Neural cell (in vitro differentiated cells): ENCODE measurements around the gene OR11A1. TPM values are rescaled to one million over a fixed set of nuclear protein-coding genes. Genes with fewer than 3 reads are reported as not detected.

ENCODE experiments used
- H2AFZ ChIP-seq: fragments of 200-600, 300-800 bp; sonication (generic), shearing (Covaris generic); 2 replicates; pipeline ENCODE4 v1.6.0; 2014; ENCODE audit warnings: low read depth, mild to moderate bottlenecking, antibody characterized with exemption, low read length, moderate library complexity
- H3F3A ChIP-seq: fragments of 200-600 bp; shearing (Covaris generic); 2 replicates; pipeline ENCODE4 v1.6.1; 2016; ENCODE audit warnings: mild to moderate bottlenecking, moderate library complexity, mixed read lengths, antibody characterized with exemption, low read length; ENCODE audit not compliant: insufficient read depth, poor library complexity, severe bottlenecking
- H3K27ac ChIP-seq: fragments of 200-600, 300-800 bp; sonication (generic), shearing (Covaris generic); 2 replicates; pipeline ENCODE4 v1.5.1; 2014; ENCODE audit warnings: mild to moderate bottlenecking, low read length, moderate library complexity
- H3K27me3 ChIP-seq: fragments of 300-800, 200-600 bp; sonication (generic), shearing (Covaris generic); 2 replicates; pipeline ENCODE4 v1.6.0; 2014; ENCODE audit warnings: mild to moderate bottlenecking, low read depth, low read length, moderate library complexity; ENCODE audit not compliant: insufficient read depth
- H3K36me3 ChIP-seq: fragments of 300-800, 200-600 bp; sonication (generic), shearing (Covaris generic); 2 replicates; pipeline ENCODE4 v1.5.1; 2014; ENCODE audit warnings: mild to moderate bottlenecking, antibody characterized with exemption, low read length, moderate library complexity; ENCODE audit not compliant: insufficient read depth
- H3K4me2 ChIP-seq: fragments of 300-800, 200-600 bp; sonication (generic), shearing (Covaris generic); 2 replicates; pipeline ENCODE4 v1.6.0; 2014; ENCODE audit warnings: mild to moderate bottlenecking, low read length
- H3K4me3 ChIP-seq: fragments of 300-800, 200-600 bp; sonication (generic), shearing (Covaris generic); 2 replicates; pipeline ENCODE4 v1.5.1; 2014; ENCODE audit warnings: mild to moderate bottlenecking, low read length, moderate library complexity
- H3K79me2 ChIP-seq: fragments of 200-600 bp; shearing (Covaris generic); replicated peaks from 2 replicates; pipeline ENCODE4 v1.6.0; 2014; ENCODE audit warnings: mild to moderate bottlenecking, low read length, moderate library complexity; ENCODE audit not compliant: insufficient read depth
- H3K9ac ChIP-seq: fragments of 300-800, 200-600 bp; sonication (generic), shearing (Covaris generic); 2 replicates; pipeline ENCODE4 v1.6.1; 2016; ENCODE audit warnings: mild to moderate bottlenecking, low read length, mixed read lengths
- H3K9me2 ChIP-seq: fragments of 200-600 bp; shearing (Covaris generic); 2 replicates; pipeline ENCODE4 v1.6.1; 2016; ENCODE audit warnings: mild to moderate bottlenecking, low read length, mixed read lengths; ENCODE audit not compliant: insufficient read depth
- H3K9me3 ChIP-seq: fragments of 200-600, 300-800 bp; sonication (generic), shearing (Covaris generic); 2 replicates; pipeline ENCODE4 v1.6.1; 2016; ENCODE audit warnings: mild to moderate bottlenecking, mixed run types, low read length, moderate library complexity, mixed read lengths
- H4K20me1 ChIP-seq: fragments of 200-600 bp; shearing (Covaris generic); 2 replicates; pipeline ENCODE4 v1.6.1; 2016; ENCODE audit warnings: mild to moderate bottlenecking, mixed run types; ENCODE audit not compliant: insufficient read depth
- EP300 ChIP-seq: fragments of 450-650 bp; conservative IDR thresholded peaks from 2 replicates; pipeline ENCODE4 v1.6.1; 2014; ENCODE audit warnings: antibody characterized with exemption, mild to moderate bottlenecking, moderate library complexity; ENCODE audit not compliant: poor library complexity, severe bottlenecking
- EZH2 ChIP-seq: fragments of 200-600, 300-800 bp; shearing (Covaris generic), sonication (generic); IDR thresholded peaks from 2 replicates; pipeline ENCODE4 v1.6.1; 2014; ENCODE audit warnings: antibody characterized with exemption, low read length, borderline replicate concordance, mild to moderate bottlenecking; ENCODE audit not compliant: insufficient read depth, poor library complexity, severe bottlenecking
- MXI1 ChIP-seq: fragments of 450-650 bp; conservative IDR thresholded peaks from 2 replicates; pipeline ENCODE4 v1.6.1; 2014; ENCODE audit warnings: antibody characterized with exemption, mild to moderate bottlenecking; ENCODE audit not compliant: poor library complexity, severe bottlenecking
- RAD21 ChIP-seq: fragments of 450-650 bp; conservative IDR thresholded peaks from 2 replicates; pipeline ENCODE4 v1.6.1; 2014; ENCODE audit warnings: antibody characterized with exemption, mild to moderate bottlenecking, moderate library complexity
- SMC3 ChIP-seq: fragments of 450-650 bp; conservative IDR thresholded peaks from 2 replicates; pipeline ENCODE4 v1.6.1; 2014; ENCODE audit warnings: antibody characterized with exemption, mild to moderate bottlenecking, moderate library complexity; ENCODE audit not compliant: poor library complexity
- TAF1 ChIP-seq: IDR thresholded peaks from 2 replicates; pipeline ENCODE4 v1.6.1; 2012; ENCODE audit warnings: low read depth
- polyA plus RNA-seq: library from polyadenylated mRNA; depleted of rRNA; stranded (reverse); fragments of >200 nt; gene quantifications from 2 replicates; pipeline ENCODE4 v1.2.3, GENCODE V29; 2014
- TF ChIP-seq, protein P1 (sequence below): fragments of 450-650 bp; IDR thresholded peaks from 2 replicates; pipeline ENCODE4 v1.5.1; 2014; ENCODE audit warnings: antibody characterized with exemption, mild to moderate bottlenecking, moderate library complexity; ENCODE audit not compliant: poor library complexity, severe bottlenecking
- TF ChIP-seq, protein P2 (sequence below): IDR thresholded peaks from 2 replicates; pipeline ENCODE4 v1.6.1; 2012; ENCODE audit warnings: borderline replicate concordance

OR11A1 gene
- polyA plus RNA-seq, 1 donor from 2014 or later, result not detected

DNA sequence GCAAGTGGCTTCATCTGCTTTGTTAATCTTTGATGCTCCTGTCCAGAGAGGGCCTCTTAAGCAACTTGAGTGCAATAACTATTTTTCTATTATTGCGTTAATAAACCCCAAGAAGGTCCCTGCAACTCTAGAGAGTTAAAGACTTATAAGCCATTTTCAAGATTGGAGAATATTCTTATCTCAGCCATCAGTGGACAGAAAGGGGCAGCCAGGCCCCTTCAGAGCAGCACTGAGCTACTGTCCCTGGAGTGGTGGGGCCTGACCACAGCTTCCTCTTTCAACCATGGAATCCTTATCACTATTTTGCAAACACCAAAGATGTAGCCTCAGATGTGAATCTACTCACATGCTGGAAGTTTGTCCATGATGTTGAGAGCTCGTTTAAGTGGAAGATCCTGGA lies 33.7 kb upstream of the OR11A1 start:
- Histone ChIP-seq H2AFZ (no peak overlapping the region), H3K36me3 (no peaks in the 10 kb centered on the region), H3K4me2 (no peak overlapping the region), H3K9me2 (no peaks in the 10 kb centered on the region), H3F3A (no peaks in the 10 kb centered on the region), H3K4me3 (no peak overlapping the region), H4K20me1 (no peaks in the 10 kb centered on the region), H3K27me3 (no peaks in the 10 kb centered on the region), H3K9me3 (no peaks in the 10 kb centered on the region), H3K9ac (no peak overlapping the region), H3K27ac (no peak overlapping the region), H3K79me2 (no peaks in the 10 kb centered on the region)
- no peak for TF ChIP-seq MXI1
- no peak for TF ChIP-seq RAD21
- TF ChIP-seq, protein P1, sequence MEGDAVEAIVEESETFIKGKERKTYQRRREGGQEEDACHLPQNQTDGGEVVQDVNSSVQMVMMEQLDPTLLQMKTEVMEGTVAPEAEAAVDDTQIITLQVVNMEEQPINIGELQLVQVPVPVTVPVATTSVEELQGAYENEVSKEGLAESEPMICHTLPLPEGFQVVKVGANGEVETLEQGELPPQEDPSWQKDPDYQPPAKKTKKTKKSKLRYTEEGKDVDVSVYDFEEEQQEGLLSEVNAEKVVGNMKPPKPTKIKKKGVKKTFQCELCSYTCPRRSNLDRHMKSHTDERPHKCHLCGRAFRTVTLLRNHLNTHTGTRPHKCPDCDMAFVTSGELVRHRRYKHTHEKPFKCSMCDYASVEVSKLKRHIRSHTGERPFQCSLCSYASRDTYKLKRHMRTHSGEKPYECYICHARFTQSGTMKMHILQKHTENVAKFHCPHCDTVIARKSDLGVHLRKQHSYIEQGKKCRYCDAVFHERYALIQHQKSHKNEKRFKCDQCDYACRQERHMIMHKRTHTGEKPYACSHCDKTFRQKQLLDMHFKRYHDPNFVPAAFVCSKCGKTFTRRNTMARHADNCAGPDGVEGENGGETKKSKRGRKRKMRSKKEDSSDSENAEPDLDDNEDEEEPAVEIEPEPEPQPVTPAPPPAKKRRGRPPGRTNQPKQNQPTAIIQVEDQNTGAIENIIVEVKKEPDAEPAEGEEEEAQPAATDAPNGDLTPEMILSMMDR, result no peak
- no peak for TF ChIP-seq TAF1
- no peak for TF ChIP-seq EP300

DNA sequence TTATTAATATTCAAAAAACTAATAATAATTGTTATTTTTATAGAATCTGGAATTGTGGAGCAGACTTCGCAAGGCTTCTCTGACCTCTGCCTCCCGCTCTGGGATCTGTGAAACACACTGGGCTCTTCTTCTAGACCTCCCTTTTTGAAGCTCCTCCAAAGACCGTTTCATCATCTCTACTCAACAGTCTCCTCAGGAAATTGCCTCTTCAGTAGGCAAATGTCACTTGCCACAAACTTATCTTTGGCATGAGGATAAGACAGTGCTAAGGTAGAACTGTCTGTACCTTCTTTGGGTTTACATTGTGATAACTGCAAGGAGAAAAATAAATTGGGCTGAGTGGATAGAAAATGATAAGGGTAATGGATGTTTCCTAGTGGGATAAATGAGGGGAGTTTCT lies 33.2 kb upstream of the OR11A1 start:
- H3K9me3 ChIP-seq, result no peaks in the 10 kb centered on the region
- no peak for TF ChIP-seq RAD21
- TF ChIP-seq, protein P1, result no peak
- no peak for TF ChIP-seq SMC3
- TF ChIP-seq, protein P2, sequence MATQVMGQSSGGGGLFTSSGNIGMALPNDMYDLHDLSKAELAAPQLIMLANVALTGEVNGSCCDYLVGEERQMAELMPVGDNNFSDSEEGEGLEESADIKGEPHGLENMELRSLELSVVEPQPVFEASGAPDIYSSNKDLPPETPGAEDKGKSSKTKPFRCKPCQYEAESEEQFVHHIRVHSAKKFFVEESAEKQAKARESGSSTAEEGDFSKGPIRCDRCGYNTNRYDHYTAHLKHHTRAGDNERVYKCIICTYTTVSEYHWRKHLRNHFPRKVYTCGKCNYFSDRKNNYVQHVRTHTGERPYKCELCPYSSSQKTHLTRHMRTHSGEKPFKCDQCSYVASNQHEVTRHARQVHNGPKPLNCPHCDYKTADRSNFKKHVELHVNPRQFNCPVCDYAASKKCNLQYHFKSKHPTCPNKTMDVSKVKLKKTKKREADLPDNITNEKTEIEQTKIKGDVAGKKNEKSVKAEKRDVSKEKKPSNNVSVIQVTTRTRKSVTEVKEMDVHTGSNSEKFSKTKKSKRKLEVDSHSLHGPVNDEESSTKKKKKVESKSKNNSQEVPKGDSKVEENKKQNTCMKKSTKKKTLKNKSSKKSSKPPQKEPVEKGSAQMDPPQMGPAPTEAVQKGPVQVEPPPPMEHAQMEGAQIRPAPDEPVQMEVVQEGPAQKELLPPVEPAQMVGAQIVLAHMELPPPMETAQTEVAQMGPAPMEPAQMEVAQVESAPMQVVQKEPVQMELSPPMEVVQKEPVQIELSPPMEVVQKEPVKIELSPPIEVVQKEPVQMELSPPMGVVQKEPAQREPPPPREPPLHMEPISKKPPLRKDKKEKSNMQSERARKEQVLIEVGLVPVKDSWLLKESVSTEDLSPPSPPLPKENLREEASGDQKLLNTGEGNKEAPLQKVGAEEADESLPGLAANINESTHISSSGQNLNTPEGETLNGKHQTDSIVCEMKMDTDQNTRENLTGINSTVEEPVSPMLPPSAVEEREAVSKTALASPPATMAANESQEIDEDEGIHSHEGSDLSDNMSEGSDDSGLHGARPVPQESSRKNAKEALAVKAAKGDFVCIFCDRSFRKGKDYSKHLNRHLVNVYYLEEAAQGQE, result no peak
- TF ChIP-seq EZH2, result no peak
- no peak overlapping the region for H3K9ac ChIP-seq
- H3K36me3 ChIP-seq, result no peaks in the 10 kb centered on the region
- no peaks in the 10 kb centered on the region for H3K9me2 ChIP-seq
- H3K4me2 ChIP-seq, result no peak overlapping the region
- H3F3A ChIP-seq, result no peaks in the 10 kb centered on the region
- H3K4me3 ChIP-seq, result no peak overlapping the region
- H3K27ac ChIP-seq, result no peak overlapping the region
- no peaks in the 10 kb centered on the region for H3K79me2 ChIP-seq
- H3K27me3 ChIP-seq, result no peaks in the 10 kb centered on the region
- no peaks in the 10 kb centered on the region for H4K20me1 ChIP-seq
- no peak overlapping the region for H2AFZ ChIP-seq
